ENCODE measurements around the gene MYEOV.

DNA sequence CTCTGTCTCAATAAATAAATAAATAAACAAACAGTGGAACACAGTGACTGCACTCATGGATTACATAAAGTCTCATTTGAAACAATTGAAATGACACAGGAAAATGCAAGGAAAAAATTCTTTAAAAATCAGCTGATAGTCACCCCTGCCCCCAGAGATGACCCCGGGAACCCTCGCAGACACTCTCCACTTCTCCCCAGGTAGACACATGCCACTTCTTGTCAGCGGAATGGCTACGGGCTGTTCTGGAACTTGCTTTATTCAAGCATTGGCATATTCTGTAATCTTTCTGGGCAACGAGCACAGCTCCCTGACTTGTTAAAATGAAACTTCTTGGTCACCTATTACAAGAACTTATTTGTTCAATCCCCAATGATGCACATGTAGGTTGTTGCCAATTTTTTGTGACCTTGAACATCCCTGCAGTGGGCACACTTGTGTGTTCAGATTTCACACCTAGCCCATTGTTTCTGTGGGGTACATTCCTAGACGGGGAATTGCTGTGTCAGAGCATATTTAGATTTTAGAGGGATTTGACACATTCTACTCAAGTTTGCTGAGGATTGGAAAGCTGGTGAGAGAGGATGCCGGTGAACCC lies 32.8 kb downstream of the MYEOV start:
- TF ChIP-seq CTCF (conservative IDR thresholded peaks at IDR 0.05), result no peak
- no peak for TF ChIP-seq ZFX (IDR thresholded peaks at IDR 0.05)
